ENCODE data around the gene LSAMP.

Gene LSAMP

DNA sequence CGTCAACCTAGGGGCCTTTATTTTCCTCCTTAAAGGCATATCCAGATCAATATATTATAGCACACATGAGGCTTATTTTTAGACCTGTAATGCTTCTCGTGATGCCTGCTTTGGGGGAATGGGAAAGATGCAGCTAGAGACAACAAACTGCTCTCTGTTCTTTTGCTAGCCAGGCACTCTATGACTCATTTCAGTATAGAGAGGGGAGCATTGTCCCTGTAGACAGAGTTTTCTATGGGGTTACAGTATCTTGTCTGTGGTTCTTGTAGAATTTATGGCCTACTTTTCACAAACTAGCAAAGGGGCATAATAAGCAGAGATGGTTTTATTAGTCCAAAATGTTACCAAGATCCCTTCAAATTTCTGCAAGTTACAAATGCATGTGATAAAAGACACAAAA lies 305.6 kb downstream of the LSAMP start:
- H3K27ac ChIP-seq (ENCODE audit: low read depth, low read length): no peak overlapping the region
- no peak overlapping the region for H2AFZ ChIP-seq (ENCODE audit: low read depth, low read length, severe bottlenecking)

DNA sequence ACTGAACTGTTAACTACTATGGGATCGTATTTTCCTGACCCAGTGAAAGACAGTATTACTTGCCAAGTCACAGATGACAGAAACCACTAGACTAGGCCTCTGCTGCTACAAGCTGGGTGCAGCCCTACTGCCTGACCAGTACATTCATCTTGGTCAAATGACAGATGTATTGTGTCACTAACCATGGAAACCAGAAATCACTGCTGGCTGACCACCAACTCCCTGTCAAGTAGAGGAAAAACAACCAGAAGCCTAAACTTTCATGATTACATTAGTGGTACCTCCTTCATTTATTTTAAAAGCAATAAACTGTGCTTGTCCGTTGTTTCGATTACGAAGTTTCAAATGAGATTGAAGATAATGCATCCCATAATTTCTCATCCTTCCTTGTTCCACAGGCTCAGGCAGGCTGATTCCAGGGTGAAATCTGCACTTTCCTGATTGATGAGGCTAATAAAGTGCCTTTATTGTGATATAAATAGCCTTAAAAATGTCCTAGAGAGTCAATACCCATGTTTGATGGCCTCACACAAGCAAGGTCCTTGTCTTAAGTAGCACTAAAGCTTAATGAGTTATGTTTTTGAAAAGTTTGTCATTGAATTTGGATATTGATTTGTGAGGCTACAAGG lies 309.7 kb downstream of the LSAMP start:
- Histone ChIP-seq H3K9me2 (replicated peaks; ENCODE audit: insufficient read depth, low read length) (no peaks in the 10 kb centered on the region), H3K4me2 (ENCODE audit: low read depth, low read length, poor library complexity, severe bottlenecking) (no peak overlapping the region), H3K27me3 (ENCODE audit: low read length) (no peaks in the 10 kb centered on the region), H3F3A (ENCODE audit: insufficient read depth) (no peaks in the 10 kb centered on the region), H3K9me3 (ENCODE audit: insufficient read depth, low read length) (no peaks in the 10 kb centered on the region), H4K20me1 (ENCODE audit: low read depth, low read length) (no peaks in the 10 kb centered on the region), H3K9ac (ENCODE audit: low read length) (no peak overlapping the region), H3K27ac (ENCODE audit: low read depth, low read length) (no peak overlapping the region), H2AFZ (ENCODE audit: low read depth, low read length, severe bottlenecking) (no peak overlapping the region), H3K36me3 (ENCODE audit: low read length) (no peaks in the 10 kb centered on the region), H3K79me2 (ENCODE audit: insufficient read depth, low read length) (no peaks in the 10 kb centered on the region), H3K4me3 (ENCODE audit: insufficient read depth, low read length, poor library complexity, severe bottlenecking) (no peak overlapping the region)
- TF ChIP-seq, protein P1, sequence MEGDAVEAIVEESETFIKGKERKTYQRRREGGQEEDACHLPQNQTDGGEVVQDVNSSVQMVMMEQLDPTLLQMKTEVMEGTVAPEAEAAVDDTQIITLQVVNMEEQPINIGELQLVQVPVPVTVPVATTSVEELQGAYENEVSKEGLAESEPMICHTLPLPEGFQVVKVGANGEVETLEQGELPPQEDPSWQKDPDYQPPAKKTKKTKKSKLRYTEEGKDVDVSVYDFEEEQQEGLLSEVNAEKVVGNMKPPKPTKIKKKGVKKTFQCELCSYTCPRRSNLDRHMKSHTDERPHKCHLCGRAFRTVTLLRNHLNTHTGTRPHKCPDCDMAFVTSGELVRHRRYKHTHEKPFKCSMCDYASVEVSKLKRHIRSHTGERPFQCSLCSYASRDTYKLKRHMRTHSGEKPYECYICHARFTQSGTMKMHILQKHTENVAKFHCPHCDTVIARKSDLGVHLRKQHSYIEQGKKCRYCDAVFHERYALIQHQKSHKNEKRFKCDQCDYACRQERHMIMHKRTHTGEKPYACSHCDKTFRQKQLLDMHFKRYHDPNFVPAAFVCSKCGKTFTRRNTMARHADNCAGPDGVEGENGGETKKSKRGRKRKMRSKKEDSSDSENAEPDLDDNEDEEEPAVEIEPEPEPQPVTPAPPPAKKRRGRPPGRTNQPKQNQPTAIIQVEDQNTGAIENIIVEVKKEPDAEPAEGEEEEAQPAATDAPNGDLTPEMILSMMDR (IDR thresholded peaks at IDR 0.05; ENCODE audit: insufficient read depth, low read length, poor library complexity, severe bottlenecking): no peak
- TF ChIP-seq EZH2phosphoT487 (conservative IDR thresholded peaks at IDR 0.05; ENCODE audit: low read length): no peak

More for the DNA sequence above, 305.6 kb downstream of the LSAMP start:
- Histone ChIP-seq H3K4me2 (ENCODE audit: low read depth, low read length, poor library complexity, severe bottlenecking) (no peak overlapping the region), H4K20me1 (ENCODE audit: low read depth, low read length) (no peaks in the 10 kb centered on the region), H3K4me3 (ENCODE audit: insufficient read depth, low read length, poor library complexity, severe bottlenecking) (no peak overlapping the region), H3K9me3 (ENCODE audit: insufficient read depth, low read length) (no peaks in the 10 kb centered on the region), H3K9me2 (replicated peaks; ENCODE audit: insufficient read depth, low read length) (no peaks in the 10 kb centered on the region), H3K27me3 (ENCODE audit: low read length) (no peaks in the 10 kb centered on the region), H3K79me2 (ENCODE audit: insufficient read depth, low read length) (no peaks in the 10 kb centered on the region), H3K36me3 (ENCODE audit: low read length) (no peaks in the 10 kb centered on the region), H3F3A (ENCODE audit: insufficient read depth) (no peaks in the 10 kb centered on the region), H3K9ac (ENCODE audit: low read length) (no peak overlapping the region)
- TF ChIP-seq, protein P1 (IDR thresholded peaks at IDR 0.05; ENCODE audit: insufficient read depth, low read length, poor library complexity, severe bottlenecking): no peak
- TF ChIP-seq EZH2phosphoT487 (conservative IDR thresholded peaks at IDR 0.05; ENCODE audit: low read length): no peak

DNA sequence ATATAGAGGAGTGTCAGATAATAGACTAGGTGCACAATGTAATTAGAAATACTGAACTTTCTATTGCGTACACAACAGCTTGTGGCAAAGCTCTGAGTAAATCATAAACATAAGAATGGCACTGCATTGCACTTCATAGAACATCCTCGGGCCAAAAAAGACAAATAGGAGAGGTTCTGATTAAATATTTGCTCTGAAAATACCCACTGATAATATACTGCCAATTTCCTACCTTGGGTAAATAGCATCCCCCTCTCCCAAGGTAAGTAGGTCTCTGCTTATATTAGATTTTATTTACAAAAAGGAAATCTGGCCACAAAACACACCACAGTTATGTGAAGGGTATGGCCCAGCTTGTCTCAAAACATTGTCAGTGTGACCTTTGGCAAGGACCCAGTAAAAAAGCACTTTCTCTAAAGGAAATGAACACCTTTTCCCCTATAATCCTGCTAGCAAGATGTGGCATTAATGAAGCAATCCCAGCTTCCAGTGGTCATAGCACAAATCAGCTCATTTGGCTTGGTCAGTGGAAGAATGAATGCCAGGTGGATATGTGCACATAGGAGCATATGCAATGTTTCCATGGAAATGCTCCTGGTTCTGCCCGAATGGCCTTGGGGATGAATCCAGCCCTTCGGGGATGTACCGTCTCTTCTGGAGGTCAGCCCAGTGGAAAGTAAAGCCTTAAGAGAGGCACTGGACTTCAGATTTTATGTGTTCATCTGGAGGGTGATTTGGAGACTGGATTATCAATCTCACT lies 315.9 kb downstream of the LSAMP start:
- H4K20me1 ChIP-seq (ENCODE audit: low read depth, low read length): no peaks in the 10 kb centered on the region
- H3K4me2 ChIP-seq (ENCODE audit: low read depth, low read length, poor library complexity, severe bottlenecking): no peak overlapping the region
- H3K9me2 ChIP-seq (replicated peaks; ENCODE audit: insufficient read depth, low read length): no peaks in the 10 kb centered on the region
- H3K4me3 ChIP-seq (ENCODE audit: insufficient read depth, low read length, poor library complexity, severe bottlenecking): no peak overlapping the region
- H3K27me3 ChIP-seq (ENCODE audit: low read length): no peaks in the 10 kb centered on the region
- no peaks in the 10 kb centered on the region for H3K79me2 ChIP-seq (ENCODE audit: insufficient read depth, low read length)
- no peaks in the 10 kb centered on the region for H3F3A ChIP-seq (ENCODE audit: insufficient read depth)
- no peaks in the 10 kb centered on the region for H3K36me3 ChIP-seq (ENCODE audit: low read length)
- no peak overlapping the region for H3K27ac ChIP-seq (ENCODE audit: low read depth, low read length)
- H3K9ac ChIP-seq (ENCODE audit: low read length): no peak overlapping the region
- no peaks in the 10 kb centered on the region for H3K9me3 ChIP-seq (ENCODE audit: insufficient read depth, low read length)
- no peak for TF ChIP-seq EZH2phosphoT487 (conservative IDR thresholded peaks at IDR 0.05; ENCODE audit: low read length)
- TF ChIP-seq, protein P1 (IDR thresholded peaks at IDR 0.05; ENCODE audit: insufficient read depth, low read length, poor library complexity, severe bottlenecking): no peak
- H2AFZ ChIP-seq (ENCODE audit: low read depth, low read length, severe bottlenecking): no peak overlapping the region
